Measurements from ENCODE around the gene KRT7.

DNA sequence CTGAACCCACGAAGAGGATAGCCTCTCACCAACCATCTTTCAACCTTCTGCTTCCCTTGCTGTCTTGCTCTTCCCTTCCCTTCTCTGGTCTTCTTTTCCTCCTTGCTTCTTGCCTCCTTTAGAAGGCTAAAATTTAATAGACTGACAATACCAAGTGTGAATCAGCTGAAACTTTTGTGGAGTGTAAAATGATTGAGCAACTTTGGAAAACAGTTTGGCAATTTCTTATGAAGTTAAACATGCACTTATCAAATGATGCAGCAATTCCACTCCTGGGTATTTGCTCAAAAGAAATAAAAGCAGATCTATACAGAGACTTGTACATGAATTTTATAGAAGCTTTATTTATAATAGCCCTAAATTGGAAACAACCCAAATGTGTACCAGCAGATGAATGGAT, 38.1 kb downstream of the KRT7 start:
- TF ChIP-seq ZNF175 (CRISPR knock-in tag; IDR thresholded peaks at IDR 0.05; ENCODE audit: low read depth), result no peak
- TF ChIP-seq SAFB2 (IDR thresholded peaks at IDR 0.05; ENCODE audit: borderline replicate concordance, low read depth, low read length, severe bottlenecking), result no peak
- no peak for TF ChIP-seq ZNF274 (IDR thresholded peaks at IDR 0.05; ENCODE audit: borderline replicate concordance, low read depth, low read length)
- TF ChIP-seq EHMT2 (IDR thresholded peaks at IDR 0.05), result no peak
- TF ChIP-seq ZNF23 (CRISPR knock-in tag; IDR thresholded peaks at IDR 0.05), result no peak
- TF ChIP-seq MTA2 (IDR thresholded peaks at IDR 0.05; ENCODE audit: low read depth), result no peak
- TF ChIP-seq RBM34 (IDR thresholded peaks at IDR 0.05; ENCODE audit: borderline replicate concordance, insufficient read depth, low read length), result no peak
- no peak for TF ChIP-seq POLR2A (conservative IDR thresholded peaks at IDR 0.05)
- TF ChIP-seq BCOR (IDR thresholded peaks at IDR 0.05), result no peak

Measured in K562 (cell line).